Body of pancreas (tissue), 4 donors: Measurements from ENCODE around the gene A2M.

Experiments
- POLR2A ChIP-seq, 3 donors: fragments of 450-650 bp; IDR thresholded peaks; one replicate each; pipeline ENCODE4 v1.6.1; 2016; ENCODE audit warnings: antibody characterized with exemption in 3 of 3, mild to moderate bottlenecking in 2 of 3
- TF ChIP-seq, protein P1 (sequence below), 7 experiments: fragments of 450-650 bp in 4 of 7; fragments of 200-600 bp in 3 of 7; sonication (generic) in 3 of 7; IDR thresholded peaks; one replicate each; pipeline ENCODE4 v1.5.1; 2016 to 2019; ENCODE audit warnings: antibody characterized with exemption in 7 of 7

DNA sequence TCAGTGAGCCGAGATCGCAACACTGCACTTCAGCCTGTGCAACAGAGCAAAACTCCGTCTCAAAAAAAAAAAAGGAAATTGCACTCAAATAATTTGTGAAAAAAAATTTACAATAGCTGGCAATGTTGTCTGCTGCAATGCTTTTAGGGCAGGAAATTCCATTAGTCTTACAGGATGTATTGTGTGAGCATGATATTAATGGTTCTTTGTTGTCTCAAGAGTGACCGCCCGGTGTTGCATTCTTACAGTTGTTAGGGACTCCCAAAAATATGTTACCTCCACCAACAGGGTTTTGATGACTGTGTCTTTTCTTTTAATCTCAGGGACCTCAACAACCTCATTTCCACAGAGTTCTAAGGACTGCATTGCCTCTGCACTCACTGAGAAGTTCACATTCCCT is 47.7 kb upstream of the A2M start:
- TF ChIP-seq, protein P1, sequence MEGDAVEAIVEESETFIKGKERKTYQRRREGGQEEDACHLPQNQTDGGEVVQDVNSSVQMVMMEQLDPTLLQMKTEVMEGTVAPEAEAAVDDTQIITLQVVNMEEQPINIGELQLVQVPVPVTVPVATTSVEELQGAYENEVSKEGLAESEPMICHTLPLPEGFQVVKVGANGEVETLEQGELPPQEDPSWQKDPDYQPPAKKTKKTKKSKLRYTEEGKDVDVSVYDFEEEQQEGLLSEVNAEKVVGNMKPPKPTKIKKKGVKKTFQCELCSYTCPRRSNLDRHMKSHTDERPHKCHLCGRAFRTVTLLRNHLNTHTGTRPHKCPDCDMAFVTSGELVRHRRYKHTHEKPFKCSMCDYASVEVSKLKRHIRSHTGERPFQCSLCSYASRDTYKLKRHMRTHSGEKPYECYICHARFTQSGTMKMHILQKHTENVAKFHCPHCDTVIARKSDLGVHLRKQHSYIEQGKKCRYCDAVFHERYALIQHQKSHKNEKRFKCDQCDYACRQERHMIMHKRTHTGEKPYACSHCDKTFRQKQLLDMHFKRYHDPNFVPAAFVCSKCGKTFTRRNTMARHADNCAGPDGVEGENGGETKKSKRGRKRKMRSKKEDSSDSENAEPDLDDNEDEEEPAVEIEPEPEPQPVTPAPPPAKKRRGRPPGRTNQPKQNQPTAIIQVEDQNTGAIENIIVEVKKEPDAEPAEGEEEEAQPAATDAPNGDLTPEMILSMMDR (IDR thresholded peaks at IDR 0.05), result no peak
- no peak for TF ChIP-seq POLR2A (IDR thresholded peaks at IDR 0.05)
